GM19452 (cell line): Measurements from ENCODE around the gene LASP1.
"Not testable (repeated sequence)": the region's sequence is repeated elsewhere in the genome, so short reads cannot be mapped to it uniquely, and the experiment has no call there.

ENCODE experiments used
- ATAC-seq: cut with Tn5 transposase; IDR thresholded peaks from one replicate; pipeline ENCODE4 v1.9.1; 2021; ENCODE audit not compliant: unreplicated experiment

LASP1 gene

GRCh38 chr17:38906460-38907228, 36.8 kb downstream of the LASP1 start:
- ATAC-seq = no peak

GRCh38 chr17:38907930-38908675, 38.2 kb downstream of the LASP1 start:
- ATAC-seq = no peak

GRCh38 chr17:38908676-38909181, 38.9 kb downstream of the LASP1 start:
- no peak for ATAC-seq

- no peak for ATAC-seq
Observed at GRCh38 chr17:38910325-38910724, 40.5 kb downstream of the LASP1 start.

- no peak for ATAC-seq
Observed at GRCh38 chr17:38911081-38911730, 41.3 kb downstream of the LASP1 start.

GRCh38 chr17:38911731-38912081, 41.8 kb downstream of the LASP1 start:
- not testable (repeated sequence) for ATAC-seq

- ATAC-seq = no peak
Observed at GRCh38 chr17:38912221-38912813, 42.5 kb downstream of the LASP1 start.

- no peak for ATAC-seq
Observed at GRCh38 chr17:38914741-38915638, 45.1 kb downstream of the LASP1 start.

- no peak for ATAC-seq
Observed at GRCh38 chr17:38915639-38915995, 45.8 kb downstream of the LASP1 start.

- no peak for ATAC-seq
Observed at GRCh38 chr17:38916771-38917170, 46.9 kb downstream of the LASP1 start.

GRCh38 chr17:38917259-38917658, 47.4 kb downstream of the LASP1 start:
- no peak for ATAC-seq

- ATAC-seq = no peak
Observed at GRCh38 chr17:38918129-38918913, 48.5 kb downstream of the LASP1 start.

- no peak for ATAC-seq
Observed at GRCh38 chr17:38918916-38919315, 49.1 kb downstream of the LASP1 start.

- no peak for ATAC-seq
Observed at GRCh38 chr17:38919316-38920078, 49.6 kb downstream of the LASP1 start.

- ATAC-seq = no peak
Observed at GRCh38 chr17:38920374-38921291, 50.8 kb downstream of the LASP1 start.

- ATAC-seq = no peak
Observed at GRCh38 chr17:38921756-38922411, 52.0 kb downstream of the LASP1 start.

GRCh38 chr17:38922538-38923297, 52.9 kb downstream of the LASP1 start:
- ATAC-seq = no peak
